ENCODE data around the gene PSMC5.

PSMC5 gene

DNA sequence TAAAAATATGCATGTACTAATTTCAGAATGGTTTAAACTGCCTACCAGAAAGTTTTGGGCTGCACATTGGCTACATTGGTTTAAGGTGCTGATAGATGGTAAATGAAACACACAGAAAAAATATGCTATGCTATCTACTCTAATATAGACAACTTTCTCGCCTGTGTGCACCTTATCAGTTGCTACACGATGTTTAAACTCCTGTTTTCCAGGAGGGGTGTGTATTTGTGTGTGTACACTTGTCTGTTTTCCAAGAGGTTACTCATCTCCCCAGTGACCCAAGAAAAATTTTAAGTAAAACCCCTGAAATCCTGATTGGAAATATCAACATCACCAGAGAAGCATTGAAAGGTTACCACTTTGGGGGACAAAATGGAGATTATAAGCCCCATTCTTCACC, 21.6 kb upstream of the PSMC5 start:
- H3K9ac ChIP-seq (ENCODE audit: low read depth, low read length, poor library complexity, severe bottlenecking) = no peak overlapping the region
- H3K36me3 ChIP-seq (ENCODE audit: insufficient read depth, low read length) = peaks cover 99% of the 10 kb centered on the region
- no peaks in the 10 kb centered on the region for H3F3A ChIP-seq (ENCODE audit: low read depth)
- no peaks in the 10 kb centered on the region for H3K4me1 ChIP-seq (ENCODE audit: insufficient read depth, low read length, poor library complexity, severe bottlenecking)
- TF ChIP-seq, protein P1, sequence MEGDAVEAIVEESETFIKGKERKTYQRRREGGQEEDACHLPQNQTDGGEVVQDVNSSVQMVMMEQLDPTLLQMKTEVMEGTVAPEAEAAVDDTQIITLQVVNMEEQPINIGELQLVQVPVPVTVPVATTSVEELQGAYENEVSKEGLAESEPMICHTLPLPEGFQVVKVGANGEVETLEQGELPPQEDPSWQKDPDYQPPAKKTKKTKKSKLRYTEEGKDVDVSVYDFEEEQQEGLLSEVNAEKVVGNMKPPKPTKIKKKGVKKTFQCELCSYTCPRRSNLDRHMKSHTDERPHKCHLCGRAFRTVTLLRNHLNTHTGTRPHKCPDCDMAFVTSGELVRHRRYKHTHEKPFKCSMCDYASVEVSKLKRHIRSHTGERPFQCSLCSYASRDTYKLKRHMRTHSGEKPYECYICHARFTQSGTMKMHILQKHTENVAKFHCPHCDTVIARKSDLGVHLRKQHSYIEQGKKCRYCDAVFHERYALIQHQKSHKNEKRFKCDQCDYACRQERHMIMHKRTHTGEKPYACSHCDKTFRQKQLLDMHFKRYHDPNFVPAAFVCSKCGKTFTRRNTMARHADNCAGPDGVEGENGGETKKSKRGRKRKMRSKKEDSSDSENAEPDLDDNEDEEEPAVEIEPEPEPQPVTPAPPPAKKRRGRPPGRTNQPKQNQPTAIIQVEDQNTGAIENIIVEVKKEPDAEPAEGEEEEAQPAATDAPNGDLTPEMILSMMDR (conservative IDR thresholded peaks at IDR 0.05; ENCODE audit: low read length) = no peak
- no peaks in the 10 kb centered on the region for H3K27me3 ChIP-seq (ENCODE audit: insufficient read depth, low read length, poor library complexity, severe bottlenecking)
- H4K20me1 ChIP-seq (ENCODE audit: insufficient read depth, low read length, poor library complexity, severe bottlenecking) = no peaks in the 10 kb centered on the region
- H3K9me2 ChIP-seq (replicated peaks; ENCODE audit: low read depth, low read length) = no peaks in the 10 kb centered on the region
- no peak overlapping the region for H3K4me2 ChIP-seq (ENCODE audit: low read depth, low read length, poor library complexity, severe bottlenecking)
- no peak overlapping the region for H2AFZ ChIP-seq (ENCODE audit: low read length)
- H3K4me3 ChIP-seq (ENCODE audit: low read length, poor library complexity, severe bottlenecking) = no peak overlapping the region
- H3K79me2 ChIP-seq (ENCODE audit: insufficient read depth, low read length) = no peaks in the 10 kb centered on the region
- no peaks in the 10 kb centered on the region for H3K9me3 ChIP-seq (ENCODE audit: insufficient read depth, low read depth, low read length)

DNA sequence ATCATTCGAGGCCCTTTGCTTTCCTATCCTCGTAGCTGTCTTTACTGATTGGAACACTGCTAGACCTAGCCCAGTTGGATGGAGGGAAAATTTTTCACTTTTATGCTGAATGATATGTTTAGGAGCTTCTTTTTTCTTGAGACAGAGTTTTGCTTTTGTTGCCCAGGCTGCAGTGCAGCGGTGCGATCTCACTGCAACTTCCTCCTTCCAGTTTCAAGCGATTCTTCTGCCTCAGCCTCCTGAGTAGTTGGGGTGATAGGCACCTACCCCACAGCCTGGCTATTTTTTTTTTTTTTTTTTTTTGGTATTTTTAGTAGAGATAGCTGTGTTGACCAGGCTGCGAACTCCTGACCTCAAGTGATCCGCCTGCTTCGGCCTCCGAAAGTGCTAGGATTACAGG, 17.3 kb upstream of the PSMC5 start:
- peaks cover 100% of the 10 kb centered on the region for H3K36me3 ChIP-seq (ENCODE audit: insufficient read depth, low read length)
- H3K9ac ChIP-seq (ENCODE audit: low read depth, low read length, poor library complexity, severe bottlenecking) = no peak overlapping the region
- no peaks in the 10 kb centered on the region for H3K79me2 ChIP-seq (ENCODE audit: insufficient read depth, low read length)
- no peak overlapping the region for H3K4me2 ChIP-seq (ENCODE audit: low read depth, low read length, poor library complexity, severe bottlenecking)
- no peak overlapping the region for H3K4me3 ChIP-seq (ENCODE audit: low read length, poor library complexity, severe bottlenecking)
- no peaks in the 10 kb centered on the region for H3K27me3 ChIP-seq (ENCODE audit: insufficient read depth, low read length, poor library complexity, severe bottlenecking)
- H3F3A ChIP-seq (ENCODE audit: low read depth) = no peaks in the 10 kb centered on the region
- TF ChIP-seq, protein P1 (conservative IDR thresholded peaks at IDR 0.05; ENCODE audit: low read length) = no peak
- no peak for TF ChIP-seq EZH2phosphoT487 (IDR thresholded peaks at IDR 0.05; ENCODE audit: borderline replicate concordance)
- no peaks in the 10 kb centered on the region for H3K9me3 ChIP-seq (ENCODE audit: insufficient read depth, low read depth, low read length)
- H3K4me1 ChIP-seq (ENCODE audit: insufficient read depth, low read length, poor library complexity, severe bottlenecking) = no peaks in the 10 kb centered on the region
- no peaks in the 10 kb centered on the region for H4K20me1 ChIP-seq (ENCODE audit: insufficient read depth, low read length, poor library complexity, severe bottlenecking)
- H3K9me2 ChIP-seq (replicated peaks; ENCODE audit: low read depth, low read length) = no peaks in the 10 kb centered on the region
- no peak overlapping the region for H2AFZ ChIP-seq (ENCODE audit: low read length)

DNA sequence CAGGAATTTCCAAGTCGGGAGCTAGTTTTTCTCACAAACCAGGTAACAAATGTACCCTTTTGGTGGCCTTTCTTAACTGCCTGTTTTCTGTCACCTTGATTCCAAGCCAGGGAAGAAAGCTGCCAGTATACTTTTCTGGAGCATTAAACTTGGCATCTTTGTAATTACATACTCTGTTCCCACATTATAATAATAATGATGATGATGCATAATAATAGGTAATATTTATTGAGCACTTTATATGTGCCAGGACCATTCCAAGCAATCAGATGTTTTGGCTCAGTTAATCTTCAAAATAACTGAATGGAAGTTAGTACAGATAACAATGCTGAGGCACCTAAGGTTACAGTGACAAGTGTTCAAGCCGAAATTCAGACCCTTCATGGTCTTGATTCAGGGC, 11.1 kb upstream of the PSMC5 start:
- Histone ChIP-seq H3K4me2 (ENCODE audit: low read depth, low read length, poor library complexity, severe bottlenecking) (no peak overlapping the region), H2AFZ (ENCODE audit: low read length) (no peak overlapping the region), H3K27me3 (ENCODE audit: insufficient read depth, low read length, poor library complexity, severe bottlenecking) (no peaks in the 10 kb centered on the region), H3K9me2 (replicated peaks; ENCODE audit: low read depth, low read length) (no peaks in the 10 kb centered on the region), H3K79me2 (ENCODE audit: insufficient read depth, low read length) (peaks cover 29% of the 10 kb centered on the region), H3K4me1 (ENCODE audit: insufficient read depth, low read length, poor library complexity, severe bottlenecking) (peaks cover 19% of the 10 kb centered on the region), H3K36me3 (ENCODE audit: insufficient read depth, low read length) (peaks cover 98% of the 10 kb centered on the region), H3K4me3 (ENCODE audit: low read length, poor library complexity, severe bottlenecking) (no peak overlapping the region), H4K20me1 (ENCODE audit: insufficient read depth, low read length, poor library complexity, severe bottlenecking) (no peaks in the 10 kb centered on the region), H3K9me3 (ENCODE audit: insufficient read depth, low read depth, low read length) (no peaks in the 10 kb centered on the region), H3K9ac (ENCODE audit: low read depth, low read length, poor library complexity, severe bottlenecking) (no peak overlapping the region), H3F3A (ENCODE audit: low read depth) (peaks cover 11% of the 10 kb centered on the region; the same call in 1 of the 2 replicates)
- no peak for TF ChIP-seq EZH2phosphoT487 (IDR thresholded peaks at IDR 0.05; ENCODE audit: borderline replicate concordance)
- TF ChIP-seq, protein P1 (conservative IDR thresholded peaks at IDR 0.05; ENCODE audit: low read length) = no peak
